SU-DHL-6 (cell line): ENCODE measurements around the gene IQSEC3.

ENCODE experiments used
- EZH2phosphoT487 ChIP-seq: fragments of 200-600 bp; sonication (generic), shearing (Covaris generic); conservative IDR thresholded peaks from 2 replicates; pipeline ENCODE4 v1.6.1; 2018; ENCODE audit warnings: mild to moderate bottlenecking, antibody characterized with exemption, low read length, moderate library complexity, mixed read lengths
- TF ChIP-seq, protein P1 (sequence below): fragments of 200-600 bp; sonication (generic); IDR thresholded peaks from one replicate; pipeline ENCODE4 v1.5.1; 2017; ENCODE audit warnings: antibody characterized with exemption, mild to moderate bottlenecking, low read length, moderate library complexity; ENCODE audit not compliant: insufficient read depth, poor library complexity, severe bottlenecking

DNA sequence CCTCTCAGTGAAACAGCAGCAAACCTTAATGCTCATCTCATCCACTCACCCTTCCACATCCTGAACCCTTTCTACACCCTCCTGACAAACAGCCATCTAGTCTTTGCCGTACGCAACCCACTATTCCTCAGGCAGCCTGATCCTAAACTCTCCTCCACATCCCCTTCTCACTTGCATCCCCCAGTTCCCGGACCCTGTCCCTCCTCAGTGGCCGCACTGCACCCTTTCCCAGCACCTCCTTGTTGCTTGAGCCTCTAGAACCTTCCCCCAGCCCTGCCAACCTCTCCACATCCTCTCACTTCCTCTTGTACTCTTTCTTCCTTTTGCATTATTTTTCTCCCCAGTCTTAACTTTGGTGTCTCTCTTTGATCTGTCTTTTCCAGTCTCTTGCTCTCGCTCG is 42.9 kb downstream of the IQSEC3 start:
- TF ChIP-seq, protein P1, sequence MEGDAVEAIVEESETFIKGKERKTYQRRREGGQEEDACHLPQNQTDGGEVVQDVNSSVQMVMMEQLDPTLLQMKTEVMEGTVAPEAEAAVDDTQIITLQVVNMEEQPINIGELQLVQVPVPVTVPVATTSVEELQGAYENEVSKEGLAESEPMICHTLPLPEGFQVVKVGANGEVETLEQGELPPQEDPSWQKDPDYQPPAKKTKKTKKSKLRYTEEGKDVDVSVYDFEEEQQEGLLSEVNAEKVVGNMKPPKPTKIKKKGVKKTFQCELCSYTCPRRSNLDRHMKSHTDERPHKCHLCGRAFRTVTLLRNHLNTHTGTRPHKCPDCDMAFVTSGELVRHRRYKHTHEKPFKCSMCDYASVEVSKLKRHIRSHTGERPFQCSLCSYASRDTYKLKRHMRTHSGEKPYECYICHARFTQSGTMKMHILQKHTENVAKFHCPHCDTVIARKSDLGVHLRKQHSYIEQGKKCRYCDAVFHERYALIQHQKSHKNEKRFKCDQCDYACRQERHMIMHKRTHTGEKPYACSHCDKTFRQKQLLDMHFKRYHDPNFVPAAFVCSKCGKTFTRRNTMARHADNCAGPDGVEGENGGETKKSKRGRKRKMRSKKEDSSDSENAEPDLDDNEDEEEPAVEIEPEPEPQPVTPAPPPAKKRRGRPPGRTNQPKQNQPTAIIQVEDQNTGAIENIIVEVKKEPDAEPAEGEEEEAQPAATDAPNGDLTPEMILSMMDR, result no peak
- no peak for TF ChIP-seq EZH2phosphoT487
